GM10248 (cell line): ENCODE data around the gene GCK.

Experiments used
- CTCF ChIA-PET: fragments of 300-600 bp; sonication (Branson Sonifier 250); formaldehyde crosslinking; extraction: SDS; loops from one replicate; lab custom pipeline; 2021; ENCODE audit warnings: antibody characterized with exemption; lab: Yijun Ruan, JAX
- POLR2A ChIA-PET: fragments of 350-650 bp; sonication (Branson Sonifier 250); formaldehyde crosslinking; extraction: SDS; loops from one replicate; lab custom pipeline; 2020; ENCODE audit warnings: antibody characterized with exemption; lab: Yijun Ruan, JAX
- DNase-seq: peaks from one replicate; pipeline ENCODE4 v3.0.0; 2012; ENCODE audit errors: extremely low spot score
- TF ChIP-seq, protein P1 (sequence below): IDR thresholded peaks from 2 replicates; pipeline ENCODE4 v1.5.1; 2012; ENCODE audit warnings: mild to moderate bottlenecking, low read depth; ENCODE audit errors: extremely low read depth, missing control alignments, control extremely low read depth

GCK gene

DNA sequence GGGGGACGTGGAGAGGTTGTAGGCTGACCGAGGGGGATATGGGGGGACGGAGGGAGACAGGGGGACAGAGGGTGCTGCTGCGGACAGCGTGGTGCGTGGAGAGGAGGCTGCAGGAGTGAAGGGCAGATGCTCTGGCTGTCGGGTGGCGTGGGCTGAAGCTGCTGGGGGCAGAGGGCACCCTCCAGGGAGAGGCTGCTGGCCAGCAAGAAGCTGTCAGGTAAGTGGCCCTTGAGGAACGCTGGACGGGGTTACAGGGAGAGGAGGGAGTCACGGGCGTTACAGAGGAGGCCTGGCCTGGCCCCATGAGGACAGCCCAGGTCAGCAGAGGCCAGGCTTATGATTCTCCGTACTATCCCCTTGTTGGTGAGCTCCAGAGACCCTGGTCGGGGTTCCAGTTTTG is 38.7 kb upstream of the GCK start:
- TF ChIP-seq, protein P1, sequence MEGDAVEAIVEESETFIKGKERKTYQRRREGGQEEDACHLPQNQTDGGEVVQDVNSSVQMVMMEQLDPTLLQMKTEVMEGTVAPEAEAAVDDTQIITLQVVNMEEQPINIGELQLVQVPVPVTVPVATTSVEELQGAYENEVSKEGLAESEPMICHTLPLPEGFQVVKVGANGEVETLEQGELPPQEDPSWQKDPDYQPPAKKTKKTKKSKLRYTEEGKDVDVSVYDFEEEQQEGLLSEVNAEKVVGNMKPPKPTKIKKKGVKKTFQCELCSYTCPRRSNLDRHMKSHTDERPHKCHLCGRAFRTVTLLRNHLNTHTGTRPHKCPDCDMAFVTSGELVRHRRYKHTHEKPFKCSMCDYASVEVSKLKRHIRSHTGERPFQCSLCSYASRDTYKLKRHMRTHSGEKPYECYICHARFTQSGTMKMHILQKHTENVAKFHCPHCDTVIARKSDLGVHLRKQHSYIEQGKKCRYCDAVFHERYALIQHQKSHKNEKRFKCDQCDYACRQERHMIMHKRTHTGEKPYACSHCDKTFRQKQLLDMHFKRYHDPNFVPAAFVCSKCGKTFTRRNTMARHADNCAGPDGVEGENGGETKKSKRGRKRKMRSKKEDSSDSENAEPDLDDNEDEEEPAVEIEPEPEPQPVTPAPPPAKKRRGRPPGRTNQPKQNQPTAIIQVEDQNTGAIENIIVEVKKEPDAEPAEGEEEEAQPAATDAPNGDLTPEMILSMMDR: no peak
- ChIA-PET CTCF (interaction anchor here (1.5 kb wide), 1 partner anchor 13 kb away, joined by 8 read pairs; no protein-coding TSS in a partner anchor), POLR2A (no interaction called here)
- DNase-seq: no peak

DNA sequence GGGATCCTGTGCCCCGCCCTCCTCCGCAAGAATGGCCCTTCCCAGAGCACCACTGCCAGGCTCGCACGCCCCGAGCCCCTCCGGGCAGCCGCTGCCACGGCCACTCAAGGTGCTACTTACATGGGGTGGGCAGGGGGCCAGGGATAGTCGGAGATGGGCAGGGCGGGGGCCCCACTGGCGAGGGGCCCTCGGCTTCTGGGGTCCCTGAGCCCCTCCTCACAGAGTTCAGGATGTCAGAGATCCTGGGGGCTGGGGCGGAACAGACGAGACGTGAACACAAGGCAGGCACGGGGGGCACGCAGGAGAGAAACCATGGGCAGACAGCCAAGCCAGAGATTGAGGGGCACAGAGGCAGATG is 37.1 kb upstream of the GCK start:
- ChIA-PET CTCF (no interaction called here), POLR2A (no interaction called here)
- TF ChIP-seq, protein P1: no peak
- no peak for DNase-seq

DNA sequence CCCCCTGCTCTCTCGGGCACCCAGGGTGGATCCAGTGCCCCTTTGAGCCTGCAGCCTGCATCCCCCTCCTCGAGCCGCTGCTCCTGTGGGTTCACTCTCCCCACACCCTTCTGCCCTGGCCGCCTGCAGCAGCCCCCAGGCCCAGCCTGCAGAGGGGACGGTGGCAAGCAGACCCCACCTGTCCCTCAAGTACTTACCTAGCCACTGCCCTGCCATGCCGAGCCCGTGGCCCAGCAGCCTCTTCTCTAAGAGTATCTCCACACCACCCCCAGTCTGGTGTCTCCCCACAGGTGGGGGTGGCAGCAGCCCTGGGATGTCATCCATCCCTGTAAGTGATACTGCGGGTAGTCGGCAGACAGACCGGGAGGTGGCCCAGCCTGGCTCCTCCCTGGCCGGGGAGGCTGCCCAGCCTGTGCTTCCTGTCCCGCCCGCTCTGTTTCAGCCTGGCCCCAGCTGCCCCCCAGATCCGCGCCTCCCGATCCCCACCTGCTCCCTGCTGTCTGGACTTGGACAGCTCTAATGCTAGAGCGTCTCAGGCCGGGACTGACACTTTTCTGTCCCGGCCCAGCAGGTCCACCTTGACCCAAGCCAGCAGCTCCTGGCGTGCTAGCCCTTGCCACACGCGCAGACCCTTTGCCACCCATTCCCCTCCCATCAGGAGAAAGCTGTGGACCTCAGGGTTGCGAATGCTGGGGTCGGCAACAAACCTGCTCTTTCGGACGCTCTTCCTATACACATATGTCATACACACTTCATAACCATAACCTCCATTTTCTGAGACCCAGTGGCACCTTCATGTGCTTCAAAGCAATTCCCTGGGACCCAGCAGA is 36.5 kb upstream of the GCK start:
- DNase-seq: no peak
- POLR2A ChIA-PET: no interaction called here
- TF ChIP-seq, protein P1: no peak
- CTCF ChIA-PET: interaction anchor here (1.0 to 2.3 kb wide), 2 partner anchors 9 to 15 kb away, joined by 3 to 10 read pairs; no protein-coding TSS in a partner anchor

DNA sequence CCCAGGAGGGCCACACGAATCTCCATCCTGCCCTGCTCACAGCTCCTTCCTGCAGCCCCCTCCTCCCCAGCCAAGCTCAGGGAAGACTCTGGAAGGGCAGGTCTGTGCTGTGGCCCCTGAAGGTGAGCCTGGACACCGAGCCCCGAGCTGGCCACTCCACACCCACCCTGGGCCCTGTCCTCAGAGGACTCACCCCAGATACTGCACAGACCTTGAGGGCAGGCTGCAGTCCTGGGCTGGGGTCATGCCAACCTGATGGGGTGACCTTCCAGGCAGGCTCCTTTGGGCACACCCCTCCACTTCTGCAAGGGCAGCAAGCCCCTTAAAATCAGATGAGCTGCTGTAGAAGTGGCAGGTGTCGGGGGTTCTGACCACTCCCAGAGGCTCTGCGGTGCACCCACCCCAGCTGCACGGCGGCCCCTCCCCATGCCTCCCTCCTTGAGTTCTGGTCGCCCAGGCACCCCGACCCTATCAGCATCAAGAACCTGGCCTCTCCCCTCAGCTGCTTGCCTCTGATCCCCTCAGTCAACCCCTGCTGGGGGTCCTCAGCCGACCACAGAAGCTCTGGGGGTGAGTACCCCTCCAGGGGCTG is 35.8 kb upstream of the GCK start:
- POLR2A ChIA-PET: no interaction called here
- TF ChIP-seq, protein P1: no peak
- DNase-seq: no peak
- CTCF ChIA-PET: interaction anchor here (1.0 to 2.3 kb wide), 2 partner anchors 10 to 16 kb away, joined by 3 to 10 read pairs; no protein-coding TSS in a partner anchor

DNA sequence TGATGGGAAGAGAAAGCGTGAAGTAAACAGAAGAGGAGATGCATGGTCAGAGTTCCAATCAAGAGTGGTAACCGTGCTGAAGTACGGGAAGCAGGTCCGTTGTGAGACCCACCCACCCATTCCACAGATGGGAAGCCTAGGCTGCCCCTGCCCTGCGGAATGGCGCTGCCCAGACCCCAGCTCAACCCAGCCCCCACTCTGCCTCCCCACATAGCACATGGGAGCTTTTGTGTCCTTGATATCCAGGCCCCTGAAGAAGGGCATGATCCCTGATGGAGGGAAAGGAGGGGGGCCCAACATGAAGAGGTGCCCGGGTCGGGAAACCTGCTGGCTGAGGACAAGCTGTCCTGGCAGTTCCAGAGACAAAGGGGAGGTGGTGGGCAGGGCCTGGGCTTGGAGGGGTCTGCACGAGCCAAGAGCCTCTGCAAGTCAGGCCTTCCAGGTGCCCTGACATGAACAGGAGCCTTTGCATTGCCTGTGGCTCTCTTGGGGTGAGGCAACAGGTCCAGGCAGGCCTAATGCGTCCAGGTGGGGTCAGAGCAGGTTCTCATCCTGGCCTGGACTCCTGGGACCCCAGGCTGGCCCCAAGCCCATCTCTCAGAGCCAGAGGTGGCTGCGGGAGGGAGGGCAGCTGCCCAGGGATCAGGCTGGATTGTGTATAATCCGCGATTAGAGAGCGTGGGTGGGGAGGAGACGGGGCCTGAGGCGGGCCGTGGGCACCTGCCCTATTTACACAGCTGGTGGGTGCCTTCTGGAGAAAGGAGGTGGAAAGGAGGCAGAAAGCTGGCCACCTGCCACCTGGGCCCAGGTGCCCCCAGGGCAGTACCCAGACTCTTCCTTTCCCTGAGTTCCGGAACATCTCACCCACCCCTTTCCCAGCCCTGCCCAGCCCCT is 35.1 kb upstream of the GCK start:
- CTCF ChIA-PET: interaction anchor here (1.4 to 2.3 kb wide), 2 partner anchors 16 to 19 kb away, joined by 4 to 10 read pairs; no protein-coding TSS in a partner anchor
- DNase-seq: no peak
- TF ChIP-seq, protein P1: no peak
- POLR2A ChIA-PET: no interaction called here
